ENCODE results near the gene MAMDC2.

GRCh38 chr9:70031141-70031545 lies 12.5 kb upstream of the MAMDC2 start:
- TF ChIP-seq, protein P1, sequence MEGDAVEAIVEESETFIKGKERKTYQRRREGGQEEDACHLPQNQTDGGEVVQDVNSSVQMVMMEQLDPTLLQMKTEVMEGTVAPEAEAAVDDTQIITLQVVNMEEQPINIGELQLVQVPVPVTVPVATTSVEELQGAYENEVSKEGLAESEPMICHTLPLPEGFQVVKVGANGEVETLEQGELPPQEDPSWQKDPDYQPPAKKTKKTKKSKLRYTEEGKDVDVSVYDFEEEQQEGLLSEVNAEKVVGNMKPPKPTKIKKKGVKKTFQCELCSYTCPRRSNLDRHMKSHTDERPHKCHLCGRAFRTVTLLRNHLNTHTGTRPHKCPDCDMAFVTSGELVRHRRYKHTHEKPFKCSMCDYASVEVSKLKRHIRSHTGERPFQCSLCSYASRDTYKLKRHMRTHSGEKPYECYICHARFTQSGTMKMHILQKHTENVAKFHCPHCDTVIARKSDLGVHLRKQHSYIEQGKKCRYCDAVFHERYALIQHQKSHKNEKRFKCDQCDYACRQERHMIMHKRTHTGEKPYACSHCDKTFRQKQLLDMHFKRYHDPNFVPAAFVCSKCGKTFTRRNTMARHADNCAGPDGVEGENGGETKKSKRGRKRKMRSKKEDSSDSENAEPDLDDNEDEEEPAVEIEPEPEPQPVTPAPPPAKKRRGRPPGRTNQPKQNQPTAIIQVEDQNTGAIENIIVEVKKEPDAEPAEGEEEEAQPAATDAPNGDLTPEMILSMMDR (IDR thresholded peaks at IDR 0.05; ENCODE audit: low read length): no peak
- TF ChIP-seq EZH2 (optimal IDR thresholded peaks at IDR 0.05; ENCODE audit: low read depth, low read length): no peak
